Thyroid gland (tissue), 4 donors: ENCODE measurements around the gene PRKAB1. TPM values are rescaled to one million over a fixed set of nuclear protein-coding genes. Genes with fewer than 3 reads are reported as not detected.

Source experiments
- DNase-seq, 2 donors: peaks; one replicate each; pipeline ENCODE4 v3.0.0-alpha.2; 2019
- H3K27ac ChIP-seq, 3 donors: fragments of 200-600 bp; sonication (generic); 1 replicate in 2 of 3; 2 replicates in 1 of 3; pipeline ENCODE4 v1.5.1; 2016 to 2019; ENCODE audit warnings: mild to moderate bottlenecking in 1 of 3, moderate library complexity in 1 of 3
- H3K27me3 ChIP-seq: fragments of 200-600 bp; sonication (generic); one replicate; pipeline ENCODE4 v1.5.1; 2019
- H3K36me3 ChIP-seq, 2 donors: fragments of 200-600 bp; sonication (generic); one replicate each; pipeline ENCODE4 v1.5.1; 2016 to 2019
- H3K4me1 ChIP-seq, 2 donors: fragments of 200-600 bp; sonication (generic); one replicate each; pipeline ENCODE4 v1.5.1; 2017 to 2019
- H3K4me3 ChIP-seq, 3 donors: fragments of 200-600 bp; sonication (generic); replicated peaks in 1 of 3; 1 replicate in 2 of 3; 2 replicates in 1 of 3; pipeline ENCODE4 v1.5.1; 2016; ENCODE audit warnings: mild to moderate bottlenecking in 1 of 3
- H3K9me3 ChIP-seq: fragments of 200-600 bp; sonication (generic); one replicate; pipeline ENCODE4 v1.5.1; 2017
- CTCF ChIP-seq, 6 experiments: fragments of 200-600 bp in 3 of 6; fragments of 450-650 bp in 3 of 6; sonication (generic) in 3 of 6; IDR thresholded peaks; one replicate each; pipeline ENCODE4 v1.5.1; 2016 to 2019; ENCODE audit warnings: antibody characterized with exemption in 6 of 6, mild to moderate bottlenecking in 2 of 6, inconsistent platforms in 1 of 6, moderate library complexity in 1 of 6
- POLR2A ChIP-seq, 2 donors: fragments of 450-650 bp; IDR thresholded peaks; one replicate each; pipeline ENCODE4 v1.6.1; 2017; ENCODE audit warnings: antibody characterized with exemption in 2 of 2, mild to moderate bottlenecking in 2 of 2, moderate library complexity in 1 of 2
- WGBS, 2 donors: methylation state at CpG; one replicate each; pipeline ENCODE4 v1.1.5; 2017; 5-methylcytosine and 5-hydroxymethylcytosine counted together
- intact Hi-C: fragments of 100-400 bp; cut with DNase I; formaldehyde crosslinking; loops from one replicate; pipeline ENCODE4 v1.15.1; 2023
- total RNA-seq, 4 donors: library from RNA; depleted of rRNA; stranded (reverse); fragments of >200 nt; gene quantifications; one replicate each; pipeline ENCODE4 v1.2.3, GENCODE V29; 2016

PRKAB1 gene
- total RNA-seq, 4 donors from 2014 or later = 22.5 to 197 (median 32.3) TPM

GRCh38 chr12:119691202-119691810 is 23.4 kb downstream of the PRKAB1 start:
- intact Hi-C loops = no loop called here
- no peak for TF ChIP-seq CTCF (IDR thresholded peaks at IDR 0.05)
- no peaks in the 10 kb centered on the region for H3K27me3 ChIP-seq
- no peak overlapping the region for H3K27ac ChIP-seq
- DNase-seq = no peak
- H3K9me3 ChIP-seq = no peaks in the 10 kb centered on the region
- no peaks in the 10 kb centered on the region for H3K36me3 ChIP-seq
- 84 to 93% methylated on average over 6 of the region's 6 CpGs for WGBS, 2 donors
- H3K4me1 ChIP-seq = peaks cover 15 to 36% of the 10 kb centered on the region in 2 donors
- no peak overlapping the region for H3K4me3 ChIP-seq

DNA sequence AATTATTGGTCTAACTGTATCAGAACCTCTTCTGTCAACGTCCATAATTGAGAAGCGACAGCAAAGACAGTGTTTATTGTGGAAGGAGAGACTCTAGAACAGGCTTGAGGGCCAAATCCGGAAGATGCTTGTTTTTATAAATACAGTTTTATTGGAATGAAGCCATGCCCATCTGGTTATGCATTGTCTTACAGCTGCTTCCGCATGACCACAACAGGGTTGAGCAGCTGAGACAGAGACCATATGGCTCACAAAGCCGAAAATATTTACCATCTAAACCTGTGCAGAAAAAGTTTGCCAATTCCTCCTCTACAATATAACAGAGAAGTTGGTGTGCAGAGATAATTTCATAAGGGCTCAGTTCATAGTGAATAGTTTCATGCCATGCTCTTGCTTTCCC is 24.5 kb downstream of the PRKAB1 start:
- WGBS, 2 donors = 75 to 82% methylated on average over 5 of the region's 5 CpGs
- TF ChIP-seq POLR2A (IDR thresholded peaks at IDR 0.05) = no peak
- TF ChIP-seq CTCF (IDR thresholded peaks at IDR 0.05) = no peak
- no peaks in the 10 kb centered on the region for H3K27me3 ChIP-seq
- H3K4me1 ChIP-seq = peaks cover 12 to 27% of the 10 kb centered on the region in 2 donors
- H3K36me3 ChIP-seq = no peaks in the 10 kb centered on the region
- no peak overlapping the region for H3K4me3 ChIP-seq
- intact Hi-C loops = no loop called here
- H3K27ac ChIP-seq = peak overlapping the region; percentile 35 to 57 (median 51)
- H3K9me3 ChIP-seq = no peaks in the 10 kb centered on the region
- no peak for DNase-seq

GRCh38 chr12:119692997-119693396 is 25.1 kb downstream of the PRKAB1 start:
- DNase-seq = peak; percentile 22 to 37
- TF ChIP-seq CTCF (IDR thresholded peaks at IDR 0.05) (no peak), POLR2A (IDR thresholded peaks at IDR 0.05) (no peak)
- Histone ChIP-seq H3K4me1 (peaks cover 18 to 33% of the 10 kb centered on the region in 2 donors), H3K27ac (peak overlapping the region; percentile 35 to 57 (median 51)), H3K36me3 (no peaks in the 10 kb centered on the region), H3K4me3 (no peak overlapping the region), H3K9me3 (no peaks in the 10 kb centered on the region), H3K27me3 (no peaks in the 10 kb centered on the region)
- intact Hi-C loops = no loop called here
- WGBS, 2 donors = 24 to 35% methylated on average over 6 of the region's 6 CpGs

GRCh38 chr12:119693511-119693910 is 25.6 kb downstream of the PRKAB1 start:
- Histone ChIP-seq H3K36me3 (no peaks in the 10 kb centered on the region), H3K9me3 (no peaks in the 10 kb centered on the region), H3K27ac (peak overlapping the region; percentile 35 to 57 (median 51)), H3K27me3 (no peaks in the 10 kb centered on the region), H3K4me1 (peaks cover 20 to 37% of the 10 kb centered on the region in 2 donors), H3K4me3 (no peak overlapping the region)
- intact Hi-C loops = no loop called here
- no peak for TF ChIP-seq CTCF (IDR thresholded peaks at IDR 0.05)
- TF ChIP-seq POLR2A (IDR thresholded peaks at IDR 0.05) = no peak
- no peak for DNase-seq
- WGBS, 2 donors = 62 to 76% methylated on average over 1 of the region's 1 CpG

GRCh38 chr12:119694111-119694510 is 26.2 kb downstream of the PRKAB1 start:
- no peak for DNase-seq
- no peaks in the 10 kb centered on the region for H3K9me3 ChIP-seq
- no peak overlapping the region for H3K4me3 ChIP-seq
- no peaks in the 10 kb centered on the region for H3K36me3 ChIP-seq
- no peak for TF ChIP-seq CTCF (IDR thresholded peaks at IDR 0.05)
- TF ChIP-seq POLR2A (IDR thresholded peaks at IDR 0.05) = no peak
- peaks cover 25 to 43% of the 10 kb centered on the region in 2 donors for H3K4me1 ChIP-seq
- no peak overlapping the region for H3K27ac ChIP-seq
- 95 to 97% methylated on average over 6 of the region's 6 CpGs for WGBS, 2 donors
- intact Hi-C loops = no loop called here
- H3K27me3 ChIP-seq = no peaks in the 10 kb centered on the region
